ENCODE data around the gene CRYZL1. TPM values are rescaled to one million over a fixed set of nuclear protein-coding genes. Genes with fewer than 3 reads are reported as not detected.
A peak's percentile ranks its signal among the peaks of the same experiment; 100 is the strongest.

CRYZL1 gene
- total RNA-seq, 1 experiment from 2014 or later = 13.5 TPM

DNA sequence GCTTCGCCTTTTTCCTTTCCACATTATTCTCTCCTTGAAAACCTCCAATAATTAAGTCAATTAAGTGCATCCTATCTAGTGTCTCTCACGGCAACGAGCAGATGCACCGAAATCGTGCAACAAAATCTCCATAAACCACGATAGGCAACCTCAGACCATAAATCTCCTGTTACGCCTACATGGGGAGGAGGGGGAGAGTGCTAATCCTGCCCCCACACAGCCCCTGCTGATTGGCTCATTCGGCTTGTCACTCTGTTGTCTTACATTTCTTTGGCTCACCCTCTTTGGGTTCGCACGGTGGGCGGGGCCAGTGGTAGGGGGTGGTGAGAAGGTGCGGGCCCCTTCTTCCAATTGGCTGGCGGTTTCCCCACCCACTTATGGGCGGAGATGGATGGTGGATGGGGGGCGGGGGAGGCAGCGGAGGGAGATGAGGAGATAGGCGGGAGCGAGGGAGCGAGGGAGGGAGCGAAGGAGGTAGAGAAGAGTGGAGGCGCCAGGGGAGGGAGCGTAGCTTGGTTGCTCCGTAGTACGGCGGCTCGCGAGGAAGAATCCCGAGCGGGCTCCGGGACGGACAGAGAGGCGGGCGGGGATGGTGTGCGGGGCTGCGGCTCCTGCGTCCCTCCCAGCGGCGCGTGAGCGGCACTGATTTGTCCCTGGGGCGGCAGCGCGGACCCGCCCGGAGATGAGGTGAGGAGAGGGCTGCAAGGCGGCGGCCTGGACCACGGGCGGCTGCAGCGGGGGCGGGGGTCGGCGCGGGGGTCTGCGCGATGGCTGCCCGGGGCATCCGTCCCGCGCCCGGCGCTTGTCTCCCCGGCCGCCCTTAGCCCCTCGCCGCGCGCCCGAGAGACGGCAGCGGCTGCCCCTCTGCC lies 720 bp upstream of the CRYZL1 start, which contains the start of gene ITSN1:
Gene ITSN1 (plus strand): TSS at position 475 of the 869 bp plus-strand sequence. CDS start 76,328 bp downstream, outside the sequence.
- no peak within 1 kb of the TSS for H2BK15ac ChIP-seq (ENCODE audit: low read depth, low read length)
- no peak within 1 kb of the TSS for H3K4ac ChIP-seq (ENCODE audit: low read depth, low read length)
- peak within 1 kb of the TSS; percentile 68 for H2AFZ ChIP-seq (ENCODE audit: low read length)
- no peak within 1 kb of the TSS for H2BK12ac ChIP-seq (ENCODE audit: insufficient read length, low read depth, low read length)
- H3K9ac ChIP-seq (ENCODE audit: extremely low read depth, insufficient read length, low read length) = peak within 1 kb of the TSS; percentile 90
- H4K91ac ChIP-seq (ENCODE audit: insufficient read length, low read depth, low read length) = no peak within 1 kb of the TSS
- Mint-ChIP-seq H3K9me3 (peaks cover 0 to 2% of the 10 kb centered on the region in 2 experiments; a peak in 1 of 5 replicates), H3K27me3 (ENCODE audit: low read depth) (no peaks in the 10 kb centered on the region), H3K4me1 (peaks cover 26 to 31% of the 10 kb centered on the region in 2 experiments), H3K4me3 (peak within 1 kb of the TSS; percentile 94 to 97), H3K27ac (peak within 1 kb of the TSS; percentile 98 to 99 (median 99)), H3K36me3 (ENCODE audit: insufficient read depth in 1 of 3, low read depth in 3 of 3) (peaks cover 0 to 4% (median 2%) of the 10 kb centered on the region in 3 experiments; a peak in 3 of 7 replicates)
- DNase-seq = peak; percentile 99
- no peak within 1 kb of the TSS for H2BK120ac ChIP-seq (ENCODE audit: low read depth, low read length, poor library complexity, severe bottlenecking)
- H2BK20ac ChIP-seq (ENCODE audit: low read depth, low read length, poor library complexity, severe bottlenecking) = no peak within 1 kb of the TSS
- no peak within 1 kb of the TSS for H4K8ac ChIP-seq (replicated peaks; ENCODE audit: insufficient read length, low read depth, low read length)
- no peak within 1 kb of the TSS for H4K5ac ChIP-seq (ENCODE audit: insufficient read length, low read depth, low read length)
- H4K20me1 ChIP-seq (ENCODE audit: control insufficient read depth, insufficient read depth, insufficient read length) = no peaks in the 10 kb centered on the region
- H3K18ac ChIP-seq (ENCODE audit: insufficient read length, low read depth, low read length) = peak within 1 kb of the TSS; percentile 95
- peaks cover 30% of the 10 kb centered on the region; the same call in 1 of the 2 replicates for H3K79me2 ChIP-seq (ENCODE audit: insufficient read depth, low read length)
- H3K9me3 ChIP-seq (ENCODE audit: control insufficient read depth, low read depth, low read length) = no peaks in the 10 kb centered on the region
- H3K79me1 ChIP-seq (ENCODE audit: insufficient read depth, low read depth, low read length, poor library complexity, severe bottlenecking) = peaks cover 2% of the 10 kb centered on the region
- no peaks in the 10 kb centered on the region for H3K27me3 ChIP-seq (ENCODE audit: insufficient read depth, low read length)
- H3K56ac ChIP-seq (ENCODE audit: insufficient read length, low read depth, low read length) = no peak within 1 kb of the TSS
- H3K4me2 ChIP-seq (ENCODE audit: insufficient read depth, insufficient read length, low read length) = peak within 1 kb of the TSS; percentile 95
- H2AK5ac ChIP-seq (ENCODE audit: insufficient read length, low read length) = no peak within 1 kb of the TSS
- no peak within 1 kb of the TSS for H3T11ph ChIP-seq (ENCODE audit: low read length)
- no peak for TF ChIP-seq CTCF (conservative IDR thresholded peaks at IDR 0.05)
- H3K27ac ChIP-seq (ENCODE audit: insufficient read length, low read depth, low read length) = peak within 1 kb of the TSS; percentile 49
- H3K23me2 ChIP-seq (ENCODE audit: insufficient read length, low read depth, low read length, poor library complexity, severe bottlenecking) = peaks cover 11% of the 10 kb centered on the region
- 0 out of 2 replicates have a peak, but pooled peaks cover 4% of the 10 kb centered on the region for H3K4me1 ChIP-seq (ENCODE audit: insufficient read depth, low read length)
- no CpG with 5 or more reads among the region's 71 CpGs for WGBS (ENCODE audit: extremely low coverage, insufficient read length, low lambda C conversion rate)
- peak within 1 kb of the TSS; percentile 42 for H2BK5ac ChIP-seq (ENCODE audit: insufficient read length, low read length)
- peak within 1 kb of the TSS; percentile 96 for H3K14ac ChIP-seq (ENCODE audit: insufficient read depth, low read length)
- H3K23ac ChIP-seq (ENCODE audit: insufficient read length, low read depth, low read length) = no peak within 1 kb of the TSS
